GM03348 (cell line): ENCODE results near the gene ABLIM1.
A peak's percentile ranks its signal among the peaks of the same experiment; 100 is the strongest.

Source experiments
- DNase-seq: peaks from one replicate; pipeline ENCODE4 v3.0.0; 2012; ENCODE audit warnings: low spot score

Gene ABLIM1

DNA sequence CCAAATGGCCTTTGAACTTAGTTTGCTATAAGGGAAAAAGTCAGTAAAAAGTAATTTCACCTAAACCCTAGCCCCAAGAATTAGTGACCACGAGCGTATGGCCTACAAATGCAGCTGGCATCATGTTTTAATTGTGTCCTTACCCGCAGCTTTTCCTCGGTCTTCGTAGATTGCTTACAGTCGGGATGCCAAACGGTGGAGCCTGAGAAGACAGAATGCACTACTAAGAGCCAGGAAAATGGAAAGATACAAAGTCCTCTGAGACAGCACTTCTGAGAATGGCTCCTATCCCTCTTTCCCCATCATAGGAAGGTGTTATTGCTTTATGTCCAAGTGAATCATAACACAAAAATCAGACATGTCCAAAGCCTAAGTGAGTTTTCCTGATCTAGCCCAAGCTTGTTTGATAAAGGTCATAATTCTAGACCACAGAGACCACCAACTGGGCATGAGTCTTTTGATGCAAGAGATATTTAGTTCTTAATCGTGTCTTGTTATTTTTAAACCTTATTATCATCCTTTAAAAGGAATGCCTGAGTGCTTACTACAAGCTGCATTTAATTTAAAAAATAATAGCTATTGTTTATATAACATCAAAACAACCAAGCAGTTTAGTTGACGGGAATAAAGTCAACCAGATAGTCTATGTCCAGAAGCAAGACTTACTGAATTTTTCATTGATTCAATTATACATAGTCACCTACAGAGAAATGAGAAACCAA lies 170.1 kb downstream of the ABLIM1 start:
- no peak for DNase-seq

DNA sequence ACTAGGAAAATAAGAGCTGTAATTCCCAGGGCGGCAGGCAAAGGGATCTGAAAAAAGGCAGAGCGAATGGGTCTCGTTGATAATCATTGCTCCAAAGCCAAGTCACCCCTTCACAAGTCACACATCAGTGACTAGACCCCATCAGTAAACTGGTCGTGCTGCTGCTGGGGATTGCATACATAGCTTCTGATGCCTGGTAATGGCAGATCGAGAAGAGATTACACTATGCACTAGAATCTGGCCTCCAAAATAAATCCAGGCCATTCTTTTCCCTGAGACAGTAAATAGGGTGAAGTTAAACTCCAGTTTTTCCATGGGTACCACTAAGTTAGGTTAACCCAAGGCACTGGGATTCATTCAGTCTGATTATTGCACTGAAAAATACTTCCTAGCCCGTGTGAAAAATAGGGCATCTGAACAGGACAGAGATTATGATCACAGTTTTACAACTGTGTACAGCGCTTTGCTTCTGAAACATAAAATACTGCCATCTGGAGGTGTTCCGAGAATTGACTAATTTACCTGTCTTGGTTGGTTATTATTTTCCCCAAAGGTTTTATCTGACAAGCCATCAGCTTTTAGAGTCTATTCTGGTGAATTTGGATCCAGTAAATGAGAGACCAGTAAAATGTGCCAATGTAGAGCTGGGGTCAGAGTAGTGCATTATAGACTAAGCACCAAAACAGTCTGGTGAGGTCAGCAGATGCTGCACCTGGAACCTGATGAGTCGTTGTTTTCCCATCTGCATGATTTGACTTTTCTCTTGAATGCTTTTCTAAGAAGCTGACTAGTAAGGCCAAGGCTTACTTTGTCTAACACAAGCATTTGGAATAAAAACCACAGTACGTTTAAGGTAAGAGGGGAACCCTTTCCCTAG lies 170.9 kb downstream of the ABLIM1 start:
- DNase-seq: no peak

- DNase-seq: no peak
Measured at GRCh38 chr10:114485696-114486400, 172.2 kb downstream of the ABLIM1 start.

- no peak for DNase-seq
Measured at GRCh38 chr10:114483575-114483974, 174.5 kb downstream of the ABLIM1 start.

DNA sequence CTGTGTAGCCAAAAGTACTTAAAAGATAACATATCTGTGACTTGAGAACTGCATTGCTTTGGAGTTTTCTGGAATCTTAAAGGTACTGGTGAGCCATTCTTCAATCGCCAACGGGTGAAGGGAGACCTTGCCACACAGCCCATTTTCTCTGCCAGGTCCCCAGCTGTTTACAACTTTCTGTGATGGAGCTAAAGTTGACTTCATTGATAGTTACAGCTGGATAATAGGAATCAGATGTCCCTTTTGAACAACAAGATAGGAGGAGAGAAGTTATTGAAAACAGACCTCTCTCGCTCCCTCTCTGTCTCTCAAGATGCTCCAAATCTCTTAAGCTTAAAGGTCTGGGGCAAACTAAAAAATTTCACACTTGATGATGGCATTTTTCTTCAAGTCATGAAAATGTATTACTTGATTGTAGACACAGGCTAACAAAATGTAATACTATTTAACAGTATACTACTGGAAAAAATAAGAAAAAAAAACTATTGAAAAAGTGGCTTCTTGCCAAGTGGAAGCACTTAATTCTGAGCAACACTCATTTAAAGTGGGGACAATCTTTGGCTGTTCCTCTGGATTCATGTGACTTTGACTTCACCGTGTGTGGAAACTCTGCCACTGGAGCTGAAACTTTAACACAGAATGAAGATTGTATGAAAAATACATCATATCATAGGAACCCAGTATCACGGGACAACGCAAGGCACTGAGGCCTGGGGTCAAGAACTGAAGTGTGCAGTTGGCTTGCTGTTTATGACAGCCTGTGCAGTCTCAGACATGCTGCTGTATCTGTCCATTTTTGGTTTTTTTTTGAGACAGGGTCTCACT lies 175.4 kb downstream of the ABLIM1 start:
- DNase-seq: no peak

DNA sequence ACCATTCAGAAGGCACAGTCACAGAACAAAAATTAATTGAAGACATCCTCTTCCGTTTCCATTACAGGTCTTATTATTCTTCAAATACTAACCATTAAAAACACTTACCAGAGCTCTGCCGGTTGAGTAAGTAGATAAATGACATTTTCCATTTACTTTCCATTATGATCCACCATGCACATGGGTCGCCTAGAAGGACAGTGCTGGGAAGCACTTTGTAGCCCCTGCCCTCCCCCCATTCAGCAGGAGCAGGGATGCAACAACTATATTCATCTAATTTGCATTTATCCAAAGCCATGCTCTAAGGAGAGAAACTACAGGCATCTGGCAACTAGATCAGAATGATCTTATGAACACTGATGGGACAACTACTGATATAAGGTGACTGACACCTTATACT lies 177.0 kb downstream of the ABLIM1 start:
- DNase-seq: no peak

- no peak for DNase-seq
Measured at GRCh38 chr10:114479836-114480235, 178.2 kb downstream of the ABLIM1 start.

- no peak for DNase-seq
Measured at GRCh38 chr10:114479307-114479706, 178.8 kb downstream of the ABLIM1 start.

DNA sequence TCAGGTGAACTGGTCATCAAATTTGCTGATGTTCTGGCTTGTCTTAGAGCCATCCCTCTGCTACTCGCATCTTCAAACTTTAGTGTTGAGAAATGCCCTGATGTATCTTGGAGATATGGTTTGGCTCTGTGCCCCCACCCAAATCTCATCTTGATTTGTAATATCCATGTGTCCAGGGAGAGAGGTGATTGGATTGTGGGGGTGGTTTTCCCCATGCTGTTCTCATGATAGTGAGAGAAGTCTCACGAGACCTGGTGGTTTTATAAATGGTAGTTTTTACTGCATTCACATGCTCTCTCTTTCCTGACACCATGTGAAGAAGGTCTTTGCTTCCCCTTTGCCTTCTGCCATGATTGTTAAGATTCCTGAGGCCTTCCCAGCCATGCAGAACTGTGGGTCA lies 179.8 kb downstream of the ABLIM1 start:
- DNase-seq: no peak

DNA sequence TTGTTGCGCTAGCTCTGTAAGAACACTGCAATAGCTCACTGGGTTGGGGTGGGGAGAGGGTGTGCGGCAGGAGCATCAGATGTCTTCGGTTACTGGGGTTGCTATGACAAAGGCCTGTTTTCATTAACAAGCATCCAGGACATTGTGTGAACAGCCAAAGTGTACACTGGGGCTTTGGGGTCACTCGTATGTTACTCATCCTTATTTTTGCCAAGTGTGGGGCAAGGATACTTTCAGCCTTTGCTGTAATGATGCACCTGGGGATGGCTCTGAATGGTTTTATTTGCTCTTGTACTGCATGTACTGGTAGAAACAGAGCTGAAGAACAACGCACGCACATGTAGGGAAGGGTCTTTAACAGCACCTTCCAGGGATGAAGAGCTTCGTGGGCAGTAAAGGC lies 180.8 kb downstream of the ABLIM1 start:
- DNase-seq: no peak

DNA sequence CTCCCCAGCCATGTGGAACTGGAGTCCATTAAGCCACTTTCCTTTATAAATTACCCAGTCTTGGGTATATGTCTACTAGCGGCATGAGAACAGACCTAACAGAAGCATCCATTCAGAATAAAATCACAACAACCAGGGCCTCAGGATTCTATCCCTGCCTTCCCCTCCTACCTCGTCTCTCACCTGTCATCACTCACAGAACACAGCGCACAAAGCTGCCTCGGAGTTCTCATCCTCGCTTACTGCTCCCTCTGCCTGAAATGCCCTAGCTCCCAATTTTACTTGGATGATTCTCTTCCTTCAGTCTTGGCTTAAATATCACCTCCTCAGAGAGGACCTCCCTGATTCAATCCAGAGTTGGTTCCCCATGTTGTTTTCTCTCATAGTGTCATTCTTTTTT lies 183.1 kb downstream of the ABLIM1 start:
- DNase-seq: no peak

DNA sequence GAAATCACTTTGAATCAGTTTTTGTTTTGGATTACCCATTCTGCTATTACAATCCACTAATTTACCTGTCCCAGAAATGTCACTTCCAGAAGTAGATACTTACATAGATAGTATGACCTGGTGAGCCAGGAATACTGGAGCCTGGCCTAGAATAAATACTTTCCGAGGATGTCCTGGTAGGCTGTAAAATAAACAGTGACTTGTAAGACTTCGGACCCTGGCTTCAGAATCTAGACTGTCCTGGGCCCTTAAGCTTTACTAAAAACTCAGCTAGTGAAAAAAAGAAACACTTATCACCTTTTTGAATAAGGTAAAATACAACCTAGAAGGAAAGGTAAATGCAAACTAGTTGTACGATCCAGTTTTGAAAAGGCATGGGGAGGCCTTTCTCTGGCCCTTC lies 184.3 kb downstream of the ABLIM1 start:
- DNase-seq: no peak

DNA sequence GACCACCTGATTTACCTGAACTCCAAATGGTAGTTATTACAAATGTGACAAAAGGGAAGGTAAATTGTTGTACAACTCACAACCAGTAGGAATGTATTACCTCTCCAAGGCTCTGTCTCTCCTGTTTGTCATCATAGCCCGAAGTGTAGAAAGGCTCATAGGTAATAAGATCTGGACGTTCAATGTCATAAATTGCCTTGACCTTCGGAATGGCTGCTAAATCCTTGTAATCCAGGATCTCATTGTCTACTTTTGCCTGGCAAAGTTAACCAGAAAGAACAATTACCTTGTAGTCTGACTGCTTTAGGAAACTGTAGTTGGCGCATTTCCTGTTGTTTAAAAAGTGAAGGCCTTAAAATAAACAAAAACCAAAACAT lies 185.2 kb downstream of the ABLIM1 start:
- no peak for DNase-seq

DNA sequence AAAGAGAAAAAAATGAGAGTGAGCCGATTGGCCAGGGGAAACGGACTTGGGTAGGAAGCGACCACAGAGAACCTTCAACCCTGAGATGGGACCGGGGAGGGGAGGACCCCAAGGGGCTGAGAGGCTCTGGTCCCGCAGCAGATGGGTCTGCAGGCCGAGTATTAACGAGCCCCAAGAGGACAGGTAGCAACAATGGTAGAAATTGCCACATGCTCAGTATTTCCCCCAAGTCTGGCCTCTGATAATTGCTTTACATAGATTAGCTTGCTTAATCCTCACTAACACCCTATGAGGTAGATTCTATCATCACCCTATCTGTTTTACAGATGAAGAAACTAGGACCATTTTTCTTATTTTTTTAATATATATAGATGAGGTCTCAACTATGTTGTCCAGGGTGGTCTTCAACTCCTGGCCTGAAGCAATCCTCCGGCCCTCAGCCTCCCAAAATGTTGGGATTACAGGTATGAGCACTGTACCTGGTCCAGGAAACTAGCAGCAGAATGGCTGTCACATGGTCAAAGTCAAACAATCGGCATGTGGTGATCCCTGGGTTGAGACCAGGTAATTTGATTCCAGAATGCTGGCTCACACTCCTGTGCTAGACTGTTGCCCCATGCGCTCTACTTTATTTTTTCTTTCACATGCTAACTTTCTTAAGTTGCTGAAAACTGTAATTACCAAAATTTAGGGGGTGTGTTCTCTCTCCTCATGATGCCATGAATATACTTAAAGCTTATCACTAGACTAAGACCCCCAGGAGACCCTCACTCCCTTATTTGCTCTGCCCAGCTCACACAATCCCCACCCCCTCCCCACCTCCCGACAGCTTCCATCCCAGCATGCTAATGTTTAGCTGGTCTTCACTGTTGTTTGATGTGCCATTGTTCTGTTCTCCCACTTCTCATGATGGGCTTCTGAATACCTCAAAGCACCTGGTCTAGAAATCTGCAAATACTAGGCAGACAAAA lies 185.9 kb downstream of the ABLIM1 start:
- no peak for DNase-seq

DNA sequence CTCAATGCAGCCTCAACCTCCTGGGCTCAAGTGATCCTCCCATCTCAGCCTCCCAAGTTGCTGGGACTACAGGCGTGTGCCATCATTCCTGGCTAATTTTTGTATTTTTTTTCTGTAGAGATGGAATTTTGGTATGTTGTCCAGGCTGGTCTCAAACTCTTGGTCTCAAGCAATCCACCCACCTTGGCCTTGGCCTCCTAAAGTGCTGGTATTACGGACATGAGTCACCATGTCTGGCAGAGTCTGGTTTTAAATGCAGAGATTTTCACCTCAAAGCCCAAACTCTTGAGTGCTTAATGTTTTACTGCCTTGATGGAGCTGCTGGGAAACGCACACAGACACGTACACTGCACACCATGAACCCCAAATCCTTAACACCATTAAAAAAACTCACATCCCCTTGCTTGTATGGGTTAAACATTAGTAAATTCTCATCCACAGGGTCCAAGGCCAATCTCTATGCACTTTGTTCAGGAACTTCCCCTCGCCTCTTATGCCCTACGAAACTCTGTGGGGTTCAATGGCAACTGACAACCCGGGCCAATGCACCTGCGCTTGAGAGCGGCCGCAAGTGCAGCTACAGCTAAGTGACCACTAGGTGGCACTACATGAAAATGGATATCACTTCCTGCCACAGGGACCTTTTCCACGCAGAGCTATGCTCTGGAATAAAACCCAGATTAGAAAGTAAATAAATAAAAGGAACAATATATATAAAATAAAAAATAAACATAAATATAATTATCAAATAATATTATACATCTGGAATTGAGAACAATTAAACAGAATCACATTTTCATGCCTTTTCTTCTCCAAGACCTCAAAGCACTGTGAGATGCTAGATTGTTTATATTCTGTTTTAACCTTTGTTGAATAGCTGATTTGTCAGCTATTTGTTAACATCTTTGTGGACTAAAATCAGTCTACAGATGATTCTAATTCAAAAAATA lies 186.8 kb downstream of the ABLIM1 start:
- DNase-seq: peak; percentile 85

- no peak for DNase-seq
Measured at GRCh38 chr10:114470361-114470760, 187.7 kb downstream of the ABLIM1 start.

DNA sequence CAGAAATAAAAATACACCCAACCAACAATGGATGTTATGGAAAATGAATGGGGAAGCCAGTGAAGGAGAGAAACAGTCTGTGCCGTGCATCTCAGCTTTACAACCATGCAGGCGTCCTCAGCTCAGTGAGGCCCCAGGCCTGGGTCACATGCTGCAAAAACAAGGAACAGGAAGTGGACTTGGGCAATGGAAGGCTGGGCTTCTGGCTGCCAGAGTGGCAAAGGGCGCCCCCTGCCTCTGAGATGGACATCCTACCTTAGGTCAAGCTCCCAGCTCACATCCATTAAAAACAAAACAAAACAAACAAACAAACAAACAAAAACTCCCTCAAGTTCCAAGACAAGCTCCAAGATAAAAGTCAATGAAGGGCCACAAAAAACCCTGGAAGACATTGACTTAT lies 199.1 kb downstream of the ABLIM1 start:
- DNase-seq: peak; percentile 20

- no peak for DNase-seq
Measured at GRCh38 chr10:114458216-114458920, 199.7 kb downstream of the ABLIM1 start.

GRCh38 chr10:114453576-114453975 lies 204.5 kb downstream of the ABLIM1 start:
- DNase-seq: no peak
